A673 (cell line): ENCODE data around the gene RPS2. TPM values are rescaled to one million over a fixed set of nuclear protein-coding genes. Genes with fewer than 3 reads are reported as not detected.

Experiments used
- BruUV-seq: library from RNA; stranded (reverse); fragments of 400-500 nt; replicated peaks from 2 replicates; lab custom pipeline; 2021; lab: Mats Ljungman, UMichigan
- CTCF ChIA-PET: fragments of 300-600 bp; sonication (Branson Sonifier 250); formaldehyde crosslinking; loops from one replicate; lab custom pipeline; 2022; ENCODE audit warnings: antibody characterized with exemption; lab: Charles Lee
- POLR2A ChIA-PET: fragments of 300-600 bp; sonication (Branson Sonifier 250); formaldehyde crosslinking; loops from one replicate; lab custom pipeline; 2022; ENCODE audit warnings: antibody characterized with exemption; ENCODE audit not compliant: low non-redundant PET; lab: Charles Lee
- DNase-seq: peaks from one replicate; pipeline ENCODE4 v3.0.0-alpha.2; 2015; ENCODE audit warnings: low spot score
- H3K27ac ChIP-seq: fragments of 200-600 bp; sonication (generic); 2 replicates; pipeline ENCODE4 v1.5.1; 2016; ENCODE audit warnings: mixed run types, low read depth, mild to moderate bottlenecking, mixed read lengths, antibody characterized with exemption, low read length; ENCODE audit not compliant: poor library complexity, severe bottlenecking
- H3K27me3 ChIP-seq: fragments of 200-600 bp; sonication (generic); replicated peaks from 2 replicates; pipeline ENCODE4 v1.6.1; 2017; ENCODE audit warnings: mixed run types, low read depth, mild to moderate bottlenecking, mixed read lengths, antibody characterized with exemption, low read length; ENCODE audit not compliant: insufficient read depth, poor library complexity
- H3K36me3 ChIP-seq: fragments of 200-600 bp; sonication (generic); 2 replicates; pipeline ENCODE4 v1.6.1; 2016; ENCODE audit warnings: mixed run types, mild to moderate bottlenecking, mixed read lengths, antibody characterized with exemption, low read length; ENCODE audit not compliant: insufficient read depth, poor library complexity, severe bottlenecking
- H3K4me1 ChIP-seq: fragments of 200-600 bp; sonication (generic); 2 replicates; pipeline ENCODE4 v1.6.1; 2017; ENCODE audit warnings: mixed run types, mild to moderate bottlenecking, mixed read lengths, antibody characterized with exemption, low read length; ENCODE audit not compliant: insufficient read depth, poor library complexity, severe bottlenecking
- H3K4me3 ChIP-seq: fragments of 200-600 bp; sonication (generic); 2 replicates; pipeline ENCODE4 v1.5.1; 2016; ENCODE audit warnings: low read depth, mixed run types, mild to moderate bottlenecking, mixed read lengths, low read length; ENCODE audit not compliant: poor library complexity, severe bottlenecking
- H3K9me3 ChIP-seq: fragments of 200-600 bp; sonication (generic); 2 replicates; pipeline ENCODE4 v1.6.1; 2016; ENCODE audit warnings: mixed run types, low read depth, mild to moderate bottlenecking, mixed read lengths, antibody characterized with exemption, low read length; ENCODE audit not compliant: poor library complexity, severe bottlenecking
- CTCF ChIP-seq: fragments of 300-800, 200-600 bp; sonication (generic); conservative IDR thresholded peaks from 2 replicates; pipeline ENCODE4 v1.5.1; 2017; ENCODE audit warnings: low read depth, mild to moderate bottlenecking, antibody characterized with exemption, low read length, moderate library complexity, mixed read lengths
- EZH2 ChIP-seq: fragments of 200-600 bp; sonication (generic); IDR thresholded peaks from 2 replicates; pipeline ENCODE4 v1.6.1; 2017; ENCODE audit warnings: borderline replicate concordance, low read depth, mild to moderate bottlenecking, mixed read lengths, antibody characterized with exemption, low read length; ENCODE audit not compliant: poor library complexity, severe bottlenecking
- intact Hi-C: fragments of 100-400 bp; cut with micrococcal nuclease; formaldehyde crosslinking; loops from one replicate; pipeline ENCODE4 v1.10.0; 2022; ENCODE audit not compliant: unreplicated experiment
- total RNA-seq: library from RNA; stranded (reverse); gene quantifications from 2 replicates; pipeline ENCODE4 v1.2.3, GENCODE V29; 2021

The RPS2 gene
- total RNA-seq, 1 experiment from 2014 or later, result 3,326 TPM

GRCh38 chr16:1982991-1983543 lies 18.4 kb upstream of the RPS2 start:
- BruUV-seq, result no TSS peak
- POLR2A ChIA-PET, result interaction anchor here (0.6 to 0.7 kb wide), 2 partner anchors 485 to 812 kb away, joined by 3 to 13 read pairs; no protein-coding TSS in a partner anchor

GRCh38 chr16:1982013-1982433 lies 17.4 kb upstream of the RPS2 start:
- Histone ChIP-seq H3K27me3 (no peaks in the 10 kb centered on the region), H3K4me1 (peaks cover 20% of the 10 kb centered on the region), H3K36me3 (peaks cover 22% of the 10 kb centered on the region), H3K9me3 (no peaks in the 10 kb centered on the region), H3K4me3 (no peak overlapping the region), H3K27ac (no peak overlapping the region)
- intact Hi-C loops, result no loop called here
- ChIA-PET CTCF (interaction anchor here (0.7 kb wide), 1 partner anchor 9 kb away, joined by 3 read pairs; no protein-coding TSS in a partner anchor), POLR2A (interaction anchor here (0.6 kb wide), 1 partner anchor 692 kb away, joined by 5 read pairs; no protein-coding TSS in a partner anchor)
- no peak for TF ChIP-seq EZH2
- no peak for TF ChIP-seq CTCF
- DNase-seq, result no peak
- BruUV-seq, result no TSS peak

More at GRCh38 chr16:1982991-1983543, 18.4 kb upstream of the RPS2 start:
- Histone ChIP-seq H3K36me3 (peaks cover 12% of the 10 kb centered on the region), H3K9me3 (no peaks in the 10 kb centered on the region), H3K4me1 (peaks cover 20% of the 10 kb centered on the region), H3K4me3 (peak overlapping the region; percentile 81), H3K27me3 (no peaks in the 10 kb centered on the region), H3K27ac (no peak overlapping the region)
- CTCF ChIA-PET, result interaction anchor here (0.6 to 0.7 kb wide), 2 partner anchors 158 to 913 kb away, joined by 3 to 8 read pairs; no protein-coding TSS in a partner anchor
- no peak for TF ChIP-seq CTCF
- TF ChIP-seq EZH2, result no peak
- no peak for DNase-seq
- intact Hi-C loops, result no loop called here

- peaks cover 22% of the 10 kb centered on the region for H3K36me3 ChIP-seq
- no peaks in the 10 kb centered on the region for H3K9me3 ChIP-seq
- peaks cover 20% of the 10 kb centered on the region for H3K4me1 ChIP-seq
- H3K27me3 ChIP-seq, result no peaks in the 10 kb centered on the region
- no TSS peak for BruUV-seq
- TF ChIP-seq CTCF (no peak), EZH2 (no peak)
- no peak within 1 kb of the TSS for H3K27ac ChIP-seq
- ChIA-PET POLR2A (interaction anchor here (0.6 to 0.7 kb wide), 2 partner anchors 16 to 692 kb away, joined by 4 to 5 read pairs; partner anchors contain the start of gene RPS2), CTCF (interaction anchor here (0.7 to 0.9 kb wide), 2 partner anchors 9 to 24 kb away, joined by 3 to 6 read pairs; no protein-coding TSS in a partner anchor)
- peak; percentile 62 for DNase-seq
- intact Hi-C loops, result no loop called here
- H3K4me3 ChIP-seq, result no peak within 1 kb of the TSS
Measured at GRCh38 chr16:1981398-1981836, 16.8 kb upstream of the RPS2 start, which contains the start of gene NOXO1. Gene NOXO1, minus strand, starts transcription at chr16:1981469. Its CDS starts 290 bp downstream, at chr16:1981179.
